ENCODE results near the gene SLC25A51. TPM values are rescaled to one million over a fixed set of nuclear protein-coding genes. Genes with fewer than 3 reads are reported as not detected.

Gene SLC25A51
- total RNA-seq, 1 experiment from 2014 or later = 29.6 TPM

- peaks cover 43% of the 10 kb centered on the region for H3K4me1 Mint-ChIP-seq (ENCODE audit: insufficient read depth, unreplicated experiment)
- ChIA-PET CTCF (interaction anchor here (0.6 kb wide), 1 partner anchor 27 kb away, joined by 4 read pairs; no protein-coding TSS in a partner anchor), POLR2A (interaction anchor here (0.8 kb wide), 1 partner anchor 10 kb away, joined by 4 read pairs; no protein-coding TSS in a partner anchor)
- H3K27me3 Mint-ChIP-seq (ENCODE audit: insufficient read depth, unreplicated experiment) = no peaks in the 10 kb centered on the region
- no peak overlapping the region for H3K4me3 Mint-ChIP-seq (ENCODE audit: unreplicated experiment)
- peaks cover 23% of the 10 kb centered on the region for H3K36me3 Mint-ChIP-seq (ENCODE audit: insufficient read depth, unreplicated experiment)
- no peaks in the 10 kb centered on the region for H3K9me3 Mint-ChIP-seq (ENCODE audit: unreplicated experiment)
- intact Hi-C loops (cut with micrococcal nuclease) = no loop called here
- BruUV-seq (replicated peaks) = no TSS peak
- no peak overlapping the region for H3K27ac Mint-ChIP-seq (ENCODE audit: low read depth, unreplicated experiment)
- DNase-seq (ENCODE audit: unreplicated experiment) = peak; percentile 73
- no peak for TF ChIP-seq CTCF (IDR thresholded peaks at IDR 0.05; ENCODE audit: unreplicated experiment)
Measured at GRCh38 chr9:37947977-37948376, 44.0 kb upstream of the SLC25A51 start.

DNA sequence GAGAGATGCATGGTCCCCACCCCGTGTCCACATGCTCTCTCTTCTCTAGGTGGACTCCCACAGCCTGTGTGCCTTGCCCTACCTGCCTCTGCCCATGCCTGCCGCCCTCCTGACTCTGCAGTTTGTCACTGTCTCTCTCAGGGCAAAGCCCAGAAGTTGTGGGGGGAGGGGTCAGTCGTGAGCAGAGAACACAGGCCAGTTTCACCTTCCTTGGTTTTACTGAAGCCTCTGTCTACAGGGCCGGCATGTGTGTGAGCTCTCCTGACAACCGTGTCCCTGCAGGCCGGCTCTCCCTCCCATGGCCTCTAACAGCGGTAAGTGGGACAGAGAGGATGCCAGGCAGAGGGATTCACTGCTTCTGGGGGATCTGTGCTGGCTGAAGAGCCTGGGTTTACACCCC is 43.5 kb upstream of the SLC25A51 start:
- intact Hi-C loops (cut with micrococcal nuclease) = no loop called here
- ChIA-PET POLR2A (no interaction called here), CTCF (interaction anchor here (0.6 to 1.3 kb wide), 3 partner anchors 26 to 445 kb away, joined by 3 to 4 read pairs (median 3); partner anchors contain the start of gene ALDH1B1)
- no TSS peak for BruUV-seq (replicated peaks)
- DNase-seq (ENCODE audit: unreplicated experiment) = no peak
- Mint-ChIP-seq H3K27ac (ENCODE audit: low read depth, unreplicated experiment) (no peak overlapping the region), H3K9me3 (ENCODE audit: unreplicated experiment) (no peaks in the 10 kb centered on the region), H3K4me3 (ENCODE audit: unreplicated experiment) (no peak overlapping the region), H3K36me3 (ENCODE audit: insufficient read depth, unreplicated experiment) (peaks cover 23% of the 10 kb centered on the region), H3K27me3 (ENCODE audit: insufficient read depth, unreplicated experiment) (no peaks in the 10 kb centered on the region), H3K4me1 (ENCODE audit: insufficient read depth, unreplicated experiment) (peaks cover 40% of the 10 kb centered on the region)
- no peak for TF ChIP-seq CTCF (IDR thresholded peaks at IDR 0.05; ENCODE audit: unreplicated experiment)

DNA sequence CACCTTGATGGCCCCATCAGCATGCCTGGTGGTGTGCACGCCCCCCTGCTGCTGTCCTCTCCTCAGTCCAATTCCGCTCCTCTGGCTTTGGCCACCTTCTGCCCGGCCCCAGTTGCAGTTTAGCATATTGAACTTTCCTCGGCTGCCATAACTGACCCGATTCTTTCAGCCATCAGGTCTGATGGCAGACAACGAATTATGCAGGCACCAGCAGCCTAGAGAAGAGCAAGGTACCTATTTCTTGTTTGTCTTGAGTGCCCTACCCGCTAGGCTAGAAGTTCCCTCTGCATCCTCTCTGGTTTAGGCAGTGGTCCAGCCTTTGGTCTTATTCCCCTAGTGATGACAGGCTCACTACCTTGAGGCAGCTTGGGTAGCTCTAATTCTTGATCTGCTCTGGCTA is 43.0 kb upstream of the SLC25A51 start:
- TF ChIP-seq CTCF (IDR thresholded peaks at IDR 0.05; ENCODE audit: unreplicated experiment) = no peak
- Mint-ChIP-seq H3K27me3 (ENCODE audit: insufficient read depth, unreplicated experiment) (no peaks in the 10 kb centered on the region), H3K4me3 (ENCODE audit: unreplicated experiment) (no peak overlapping the region), H3K9me3 (ENCODE audit: unreplicated experiment) (no peaks in the 10 kb centered on the region), H3K27ac (ENCODE audit: low read depth, unreplicated experiment) (no peak overlapping the region), H3K36me3 (ENCODE audit: insufficient read depth, unreplicated experiment) (peaks cover 22% of the 10 kb centered on the region), H3K4me1 (ENCODE audit: insufficient read depth, unreplicated experiment) (peaks cover 35% of the 10 kb centered on the region)
- no peak for DNase-seq (ENCODE audit: unreplicated experiment)
- ChIA-PET CTCF (interaction anchor here (0.6 to 1.3 kb wide), 3 partner anchors 26 to 446 kb away, joined by 3 to 4 read pairs (median 3); partner anchors contain the start of gene ALDH1B1), POLR2A (no interaction called here)
- no TSS peak for BruUV-seq (replicated peaks)
- intact Hi-C loops (cut with micrococcal nuclease) = no loop called here

GRCh38 chr9:37946041-37946440 is 42.1 kb upstream of the SLC25A51 start:
- CTCF ChIA-PET = interaction anchor here (1.1 kb wide), 2 partner anchors 25 to 114 kb away, joined by 3 read pairs; no protein-coding TSS in a partner anchor
- POLR2A ChIA-PET = no interaction called here
- TF ChIP-seq CTCF (IDR thresholded peaks at IDR 0.05; ENCODE audit: unreplicated experiment) = no peak
- no peak overlapping the region for H3K4me3 Mint-ChIP-seq (ENCODE audit: unreplicated experiment)
- no peaks in the 10 kb centered on the region for H3K9me3 Mint-ChIP-seq (ENCODE audit: unreplicated experiment)
- H3K27me3 Mint-ChIP-seq (ENCODE audit: insufficient read depth, unreplicated experiment) = no peaks in the 10 kb centered on the region
- intact Hi-C loops (cut with micrococcal nuclease) = no loop called here
- no peak for DNase-seq (ENCODE audit: unreplicated experiment)
- H3K27ac Mint-ChIP-seq (ENCODE audit: low read depth, unreplicated experiment) = no peak overlapping the region
- H3K36me3 Mint-ChIP-seq (ENCODE audit: insufficient read depth, unreplicated experiment) = peaks cover 17% of the 10 kb centered on the region
- H3K4me1 Mint-ChIP-seq (ENCODE audit: insufficient read depth, unreplicated experiment) = peaks cover 33% of the 10 kb centered on the region
- no TSS peak for BruUV-seq (replicated peaks)
